OCI-LY1 (cell line): ENCODE data around the gene ATP12A.

Experiments
- H2AFZ ChIP-seq: fragments of 200-600 bp; sonication (generic), shearing (Covaris generic); 2 replicates; pipeline ENCODE4 v1.6.0; 2014; ENCODE audit warnings: antibody characterized with exemption, mild to moderate bottlenecking, low read length
- H3F3A ChIP-seq: fragments of 200-600 bp; sonication (generic), shearing (Covaris generic); 2 replicates; pipeline ENCODE4 v1.6.0; 2014; ENCODE audit warnings: mild to moderate bottlenecking, antibody characterized with exemption, low read length, moderate library complexity; ENCODE audit not compliant: insufficient read depth
- H3K27ac ChIP-seq: fragments of 200-600 bp; sonication (generic); 2 replicates; pipeline ENCODE4 v1.5.1; 2014; ENCODE audit warnings: low read length, mixed run types, mild to moderate bottlenecking, low read depth; ENCODE audit not compliant: poor library complexity, severe bottlenecking
- H3K27me3 ChIP-seq: fragments of 200-600 bp; sonication (generic); 2 replicates; pipeline ENCODE4 v1.6.0; 2014; ENCODE audit warnings: antibody characterized with exemption, mild to moderate bottlenecking, low read length, moderate library complexity; ENCODE audit not compliant: insufficient read depth
- H3K36me3 ChIP-seq: fragments of 200-600 bp; sonication (generic); 2 replicates; pipeline ENCODE4 v1.6.1; 2014; ENCODE audit warnings: mild to moderate bottlenecking, antibody characterized with exemption, low read length, moderate library complexity, mixed read lengths; ENCODE audit not compliant: insufficient read depth
- H3K4me1 ChIP-seq: fragments of 200-600 bp; sonication (generic); 2 replicates; pipeline ENCODE4 v1.5.1; 2014; ENCODE audit warnings: mild to moderate bottlenecking, low read length, moderate library complexity; ENCODE audit not compliant: insufficient read depth, severe bottlenecking
- H3K4me2 ChIP-seq: fragments of 200-600 bp; sonication (generic), shearing (Covaris generic); 2 replicates; pipeline ENCODE4 v1.6.1; 2014; ENCODE audit warnings: low read length
- H3K4me3 ChIP-seq: fragments of 200-600 bp; sonication (generic); 2 replicates; pipeline ENCODE4 v1.5.1; 2014; ENCODE audit warnings: low read length, low read depth, mild to moderate bottlenecking, mixed read lengths; ENCODE audit not compliant: poor library complexity, severe bottlenecking
- H3K79me2 ChIP-seq: fragments of 200-600 bp; shearing (Covaris generic); 2 replicates; pipeline ENCODE4 v1.6.1; 2016; ENCODE audit warnings: mixed run types, low read length, mixed read lengths; ENCODE audit not compliant: insufficient read depth
- H3K9ac ChIP-seq: fragments of 200-600 bp; sonication (generic), shearing (Covaris generic); 2 replicates; pipeline ENCODE4 v1.6.1; 2014; ENCODE audit warnings: mild to moderate bottlenecking, low read length, mixed read lengths
- H3K9me2 ChIP-seq: fragments of 200-600 bp; sonication (generic), shearing (Covaris generic); 2 replicates; pipeline ENCODE4 v1.6.1; 2014; ENCODE audit warnings: low read depth, mild to moderate bottlenecking, low read length, mixed read lengths
- H3K9me3 ChIP-seq: fragments of 200-600 bp; shearing (Covaris generic); 2 replicates; pipeline ENCODE4 v1.6.1; 2014; ENCODE audit warnings: low read length, mixed read lengths
- H4K20me1 ChIP-seq: fragments of 200-600 bp; sonication (generic), shearing (Covaris generic); 2 replicates; pipeline ENCODE4 v1.6.0; 2016; ENCODE audit warnings: mild to moderate bottlenecking, low read length; ENCODE audit not compliant: insufficient read depth
- CTCF ChIP-seq: fragments of 200-600 bp; sonication (generic), shearing (Covaris generic); IDR thresholded peaks from 2 replicates; pipeline ENCODE4 v1.5.1; 2017; ENCODE audit warnings: mild to moderate bottlenecking, antibody characterized with exemption, low read length, moderate library complexity, mixed read lengths
- EZH2 ChIP-seq: fragments of 200-600 bp; sonication (generic), shearing (Covaris generic); IDR thresholded peaks from 2 replicates; pipeline ENCODE4 v1.8.0; 2017; ENCODE audit warnings: borderline replicate concordance, mixed run types, mild to moderate bottlenecking, antibody characterized with exemption, low read length, moderate library complexity, mixed read lengths

Gene ATP12A

GRCh38 chr13:24717217-24717616, 37.0 kb downstream of the ATP12A start:
- Histone ChIP-seq H3K27ac (no peak overlapping the region), H3K9ac (no peak overlapping the region), H3K36me3 (no peaks in the 10 kb centered on the region), H3K27me3 (no peaks in the 10 kb centered on the region), H3K4me1 (no peaks in the 10 kb centered on the region), H3K9me3 (no peaks in the 10 kb centered on the region), H3K79me2 (no peaks in the 10 kb centered on the region), H2AFZ (no peak overlapping the region), H3K9me2 (no peaks in the 10 kb centered on the region), H3F3A (no peaks in the 10 kb centered on the region), H3K4me3 (no peak overlapping the region), H4K20me1 (no peaks in the 10 kb centered on the region), H3K4me2 (no peak overlapping the region)
- no peak for TF ChIP-seq EZH2
- TF ChIP-seq CTCF: no peak

- Histone ChIP-seq H3K4me2 (no peak overlapping the region), H3K4me1 (no peaks in the 10 kb centered on the region), H2AFZ (no peak overlapping the region), H3K27ac (no peak overlapping the region), H3K79me2 (no peaks in the 10 kb centered on the region), H3K9me2 (no peaks in the 10 kb centered on the region), H3K27me3 (no peaks in the 10 kb centered on the region), H3K9me3 (no peaks in the 10 kb centered on the region), H3K36me3 (no peaks in the 10 kb centered on the region), H3K4me3 (no peak overlapping the region), H4K20me1 (no peaks in the 10 kb centered on the region), H3K9ac (no peak overlapping the region), H3F3A (no peaks in the 10 kb centered on the region)
- no peak for TF ChIP-seq EZH2
- TF ChIP-seq CTCF: no peak
These were observed 38.2 kb downstream of the ATP12A start for GRCh38 chr13:24718192-24718965.

- TF ChIP-seq CTCF: no peak
- no peak for TF ChIP-seq EZH2
- no peaks in the 10 kb centered on the region for H3K27me3 ChIP-seq
- no peaks in the 10 kb centered on the region for H3F3A ChIP-seq
- no peaks in the 10 kb centered on the region for H4K20me1 ChIP-seq
- no peaks in the 10 kb centered on the region for H3K9me2 ChIP-seq
- no peak overlapping the region for H3K9ac ChIP-seq
- H3K9me3 ChIP-seq: no peaks in the 10 kb centered on the region
- no peaks in the 10 kb centered on the region for H3K4me1 ChIP-seq
- H3K27ac ChIP-seq: no peak overlapping the region
- no peaks in the 10 kb centered on the region for H3K36me3 ChIP-seq
- H2AFZ ChIP-seq: no peak overlapping the region
- no peak overlapping the region for H3K4me2 ChIP-seq
- H3K79me2 ChIP-seq: no peaks in the 10 kb centered on the region
- H3K4me3 ChIP-seq: no peak overlapping the region
These were observed 38.9 kb downstream of the ATP12A start for GRCh38 chr13:24719139-24719538.
